Epidermal melanocyte (primary cell): Measurements from ENCODE around the gene NAPG.
"Not testable (repeated sequence)": the region's sequence is repeated elsewhere in the genome, so short reads cannot be mapped to it uniquely, and the experiment has no call there.

Source experiments
- DNase-seq: peaks from one replicate; pipeline ENCODE4 v3.0.0; 2011; ENCODE audit warnings: low spot score; ENCODE audit not compliant: insufficient read length

Gene NAPG

GRCh38 chr18:10514082-10514481 is 11.7 kb upstream of the NAPG start:
- DNase-seq: no peak

- DNase-seq: no peak
These were observed 11.2 kb upstream of the NAPG start for GRCh38 chr18:10514601-10515000.

- no peak for DNase-seq
These were observed 10.4 kb upstream of the NAPG start for GRCh38 chr18:10515456-10515855.

GRCh38 chr18:10516078-10516477 is 9.7 kb upstream of the NAPG start:
- DNase-seq: no peak

GRCh38 chr18:10518595-10519255 is 7.1 kb upstream of the NAPG start:
- no peak for DNase-seq

- no peak for DNase-seq
These were observed 6.5 kb upstream of the NAPG start for GRCh38 chr18:10519366-10519765.

- peak; percentile 79 for DNase-seq
These were observed 5.6 kb upstream of the NAPG start for GRCh38 chr18:10519999-10520935.

GRCh38 chr18:10521566-10521965 is 4.3 kb upstream of the NAPG start:
- DNase-seq: no peak

GRCh38 chr18:10522574-10522973 is 3.3 kb upstream of the NAPG start:
- no peak for DNase-seq

- no peak for DNase-seq
These were observed 2.3 kb upstream of the NAPG start for GRCh38 chr18:10523544-10523943.

GRCh38 chr18:10524507-10525370 is 1.1 kb upstream of the NAPG start:
- DNase-seq: no peak

GRCh38 chr18:10525371-10525691 is 496 bp upstream of the NAPG start:
- no peak for DNase-seq

GRCh38 chr18:10526561-10526949 is 728 bp downstream of the NAPG start:
- DNase-seq: no peak

- no peak for DNase-seq
These were observed 2.6 kb downstream of the NAPG start for GRCh38 chr18:10528439-10528838.

- no peak for DNase-seq
These were observed 4.2 kb downstream of the NAPG start for GRCh38 chr18:10530002-10530401.

- no peak for DNase-seq
These were observed 5.0 kb downstream of the NAPG start for GRCh38 chr18:10530852-10531251.

- no peak for DNase-seq
These were observed 7.3 kb downstream of the NAPG start for GRCh38 chr18:10533111-10533510.

GRCh38 chr18:10536280-10536679 is 10.5 kb downstream of the NAPG start:
- no peak for DNase-seq

GRCh38 chr18:10537765-10538164 is 11.9 kb downstream of the NAPG start:
- DNase-seq: no peak

GRCh38 chr18:10539124-10539523 is 13.3 kb downstream of the NAPG start:
- DNase-seq: not testable (repeated sequence)

- no peak for DNase-seq
These were observed 17.4 kb downstream of the NAPG start for GRCh38 chr18:10543277-10543676.
